IPS-15b (cell line): ENCODE data around the gene CDC6.

Experiments
- H3K27me3 ChIP-seq: one replicate; pipeline ENCODE4 v1.6.1; 2013; ENCODE audit warnings: low read length; ENCODE audit not compliant: control insufficient read depth, insufficient read depth
- H3K36me3 ChIP-seq: one replicate; pipeline ENCODE4 v1.6.1; 2013; ENCODE audit warnings: low read length; ENCODE audit not compliant: control insufficient read depth, insufficient read depth
- H3K4me1 ChIP-seq: one replicate; pipeline ENCODE4 v1.6.1; 2013; ENCODE audit warnings: mild to moderate bottlenecking, low read length; ENCODE audit not compliant: control insufficient read depth, insufficient read depth
- H3K4me3 ChIP-seq: one replicate; pipeline ENCODE4 v1.5.1; 2013; ENCODE audit warnings: low read depth, low read length
- H3K9ac ChIP-seq: one replicate; pipeline ENCODE4 v1.6.1; 2013; ENCODE audit warnings: low read depth, mild to moderate bottlenecking, low read length
- H3K9me3 ChIP-seq: one replicate; pipeline ENCODE4 v1.6.1; 2013; ENCODE audit warnings: mild to moderate bottlenecking, low read length; ENCODE audit not compliant: control insufficient read depth, insufficient read depth

Gene CDC6

GRCh38 chr17:40321961-40322357 is 34.3 kb downstream of the CDC6 start:
- Histone ChIP-seq H3K9ac (no peak overlapping the region), H3K4me3 (no peak overlapping the region), H3K9me3 (no peaks in the 10 kb centered on the region), H3K4me1 (peaks cover 10% of the 10 kb centered on the region), H3K27me3 (peaks cover 26% of the 10 kb centered on the region), H3K36me3 (no peaks in the 10 kb centered on the region)

DNA sequence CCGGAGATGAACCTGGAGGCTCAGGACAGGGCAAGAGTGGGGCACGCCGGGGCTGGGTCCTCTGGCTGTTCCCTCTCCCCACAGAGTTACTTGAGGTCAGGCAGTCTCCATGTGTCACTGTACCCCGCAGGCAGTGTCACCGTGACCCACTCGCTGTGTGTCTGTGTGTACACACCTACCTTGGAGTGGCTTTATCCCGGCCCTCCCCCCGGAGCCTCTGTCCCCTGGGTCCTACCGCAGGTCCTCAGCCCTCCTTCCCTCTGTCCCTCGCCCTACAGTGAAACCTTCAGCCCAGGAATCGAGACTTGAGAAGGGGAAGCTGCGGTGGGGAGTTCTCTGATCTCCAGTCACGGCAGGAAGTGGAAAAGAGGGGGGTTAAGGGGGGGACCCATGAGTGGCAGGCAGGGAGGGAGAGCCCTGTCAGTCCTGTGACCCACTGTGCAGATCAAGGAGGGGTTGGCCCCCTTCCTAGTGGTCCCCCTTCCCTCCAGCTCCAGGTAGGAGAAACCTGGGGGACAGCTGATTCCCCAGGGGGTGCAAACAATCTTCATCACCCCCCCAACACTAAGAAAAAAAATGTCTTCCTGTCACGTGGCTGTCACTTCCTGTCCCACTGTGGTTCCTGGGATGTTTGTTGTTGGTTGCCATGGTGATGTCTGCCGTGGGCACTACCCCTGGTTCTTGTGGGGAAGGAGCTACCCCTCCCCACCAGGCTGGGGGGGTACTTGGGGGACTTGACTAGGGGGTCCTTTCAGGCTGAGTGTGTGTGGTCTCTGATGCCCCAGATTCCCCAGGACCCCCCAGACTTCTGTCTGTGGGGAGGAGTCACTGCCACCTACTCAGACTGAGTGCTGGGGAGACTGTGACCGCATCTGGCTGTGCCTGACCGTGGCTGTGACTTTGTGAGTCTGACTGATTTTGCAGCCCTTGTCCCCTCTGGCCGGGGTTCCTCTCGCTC is 35.0 kb downstream of the CDC6 start:
- Histone ChIP-seq H3K27me3 (peaks cover 22% of the 10 kb centered on the region), H3K9ac (no peak overlapping the region), H3K4me1 (peaks cover 10% of the 10 kb centered on the region), H3K9me3 (no peaks in the 10 kb centered on the region), H3K4me3 (no peak overlapping the region), H3K36me3 (no peaks in the 10 kb centered on the region)

DNA sequence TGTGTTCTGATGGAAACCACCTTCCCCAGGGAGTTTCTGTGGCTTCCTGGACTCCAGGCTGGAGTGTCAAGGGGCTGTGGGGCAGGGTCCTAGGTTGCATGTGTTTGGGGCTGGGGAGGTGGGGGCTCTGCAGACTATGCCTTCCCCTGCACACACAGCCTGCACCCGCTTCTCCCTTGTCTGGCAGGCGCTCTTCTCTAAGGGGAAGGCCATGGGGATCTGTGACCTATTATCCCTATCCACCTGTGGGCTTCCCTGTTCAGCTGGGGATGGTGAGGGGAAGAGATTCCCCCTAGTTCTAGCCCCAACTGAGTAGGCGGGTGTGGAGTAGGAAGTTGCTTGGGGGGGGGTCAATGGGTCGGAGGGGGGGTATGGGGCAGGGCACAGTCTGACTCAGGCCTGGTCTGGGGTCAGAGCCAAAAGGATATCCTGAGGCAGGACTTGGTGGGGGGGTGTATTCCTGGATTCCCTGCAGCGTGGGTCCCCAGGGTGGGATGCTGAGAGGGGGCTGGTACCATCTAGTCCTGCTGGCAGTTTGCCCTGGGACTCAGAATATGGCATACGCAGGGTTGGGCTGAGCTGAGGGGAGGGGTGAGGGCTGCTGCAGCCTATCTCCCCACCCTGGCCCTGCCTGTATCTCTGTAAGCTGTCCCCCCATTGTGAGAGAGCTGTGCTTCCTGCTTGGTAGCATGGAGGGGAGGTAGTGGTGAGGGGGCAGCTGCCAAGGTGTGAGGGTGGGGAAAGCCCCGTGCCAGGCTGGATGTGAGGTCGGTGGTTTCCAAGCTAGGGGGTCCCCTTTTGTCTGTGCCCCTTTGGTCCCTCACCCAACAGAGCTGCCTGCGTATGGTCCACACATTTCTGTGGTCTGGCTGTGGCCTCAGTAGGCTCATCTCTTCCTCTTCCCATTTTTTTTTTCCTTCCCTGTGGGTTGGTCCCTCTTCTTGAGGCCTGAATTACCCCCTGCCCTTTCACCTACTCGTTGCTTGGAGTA is 36.0 kb downstream of the CDC6 start:
- Histone ChIP-seq H3K9ac (no peak overlapping the region), H3K27me3 (peaks cover 20% of the 10 kb centered on the region), H3K9me3 (no peaks in the 10 kb centered on the region), H3K4me3 (no peak overlapping the region), H3K36me3 (no peaks in the 10 kb centered on the region), H3K4me1 (peaks cover 10% of the 10 kb centered on the region)

- peaks cover 10% of the 10 kb centered on the region for H3K4me1 ChIP-seq
- H3K27me3 ChIP-seq = peaks cover 5% of the 10 kb centered on the region
- H3K9ac ChIP-seq = no peak overlapping the region
- H3K36me3 ChIP-seq = no peaks in the 10 kb centered on the region
- H3K9me3 ChIP-seq = no peaks in the 10 kb centered on the region
- no peak overlapping the region for H3K4me3 ChIP-seq
These were observed 37.7 kb downstream of the CDC6 start for GRCh38 chr17:40325156-40326013.

DNA sequence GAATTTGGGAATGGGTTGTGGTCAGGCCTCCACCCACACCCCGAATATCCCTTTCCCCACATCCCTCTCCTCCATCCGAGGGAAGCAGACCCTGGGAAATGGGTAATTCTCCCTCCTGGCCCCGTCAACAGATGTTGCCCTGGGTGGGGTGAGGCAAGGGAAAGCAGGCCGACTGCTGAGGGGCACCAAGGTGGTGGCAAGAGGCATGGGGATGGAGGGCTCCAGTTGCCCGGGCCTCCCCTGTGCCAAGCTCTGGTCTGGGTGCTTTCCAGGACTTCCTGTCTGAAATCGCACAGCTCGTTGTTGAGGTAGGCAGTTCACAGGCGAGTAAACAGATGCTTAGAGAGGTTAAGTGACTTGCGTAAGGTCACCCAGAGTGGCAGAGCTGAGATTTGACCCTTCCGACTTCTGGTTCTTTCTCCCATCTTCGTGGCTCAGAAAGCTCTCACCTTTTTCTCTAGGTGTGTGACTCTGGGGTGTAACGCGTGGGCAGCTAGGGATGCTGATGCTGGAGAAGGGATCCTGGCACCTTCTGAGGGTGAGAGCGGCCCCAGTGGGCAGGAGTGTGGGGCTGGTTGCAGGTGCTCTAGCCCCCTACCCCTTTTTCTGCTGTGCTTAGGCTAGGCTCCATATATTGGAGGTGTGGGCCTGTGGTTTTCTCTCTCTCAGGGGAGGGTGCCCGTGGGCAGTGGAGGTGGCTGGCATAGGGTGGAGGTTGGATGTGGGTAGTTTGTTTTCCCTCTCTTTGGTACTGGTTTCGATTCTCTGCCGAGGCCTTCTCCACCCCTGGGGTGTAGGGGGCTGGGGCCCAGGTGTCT is 38.5 kb downstream of the CDC6 start:
- H3K4me3 ChIP-seq = no peak overlapping the region
- no peaks in the 10 kb centered on the region for H3K9me3 ChIP-seq
- H3K36me3 ChIP-seq = peaks cover 3% of the 10 kb centered on the region
- H3K27me3 ChIP-seq = no peaks in the 10 kb centered on the region
- no peak overlapping the region for H3K9ac ChIP-seq
- peaks cover 7% of the 10 kb centered on the region for H3K4me1 ChIP-seq

- H3K4me1 ChIP-seq = peaks cover 7% of the 10 kb centered on the region
- H3K27me3 ChIP-seq = no peaks in the 10 kb centered on the region
- no peaks in the 10 kb centered on the region for H3K9me3 ChIP-seq
- peaks cover 8% of the 10 kb centered on the region for H3K36me3 ChIP-seq
- no peak overlapping the region for H3K9ac ChIP-seq
- no peak overlapping the region for H3K4me3 ChIP-seq
These were observed 39.1 kb downstream of the CDC6 start for GRCh38 chr17:40326832-40327199.

GRCh38 chr17:40327244-40327729 is 39.6 kb downstream of the CDC6 start:
- Histone ChIP-seq H3K4me3 (no peak overlapping the region), H3K4me1 (peaks cover 7% of the 10 kb centered on the region), H3K9me3 (no peaks in the 10 kb centered on the region), H3K36me3 (peaks cover 8% of the 10 kb centered on the region), H3K9ac (no peak overlapping the region), H3K27me3 (no peaks in the 10 kb centered on the region)

GRCh38 chr17:40327735-40328385 is 40.2 kb downstream of the CDC6 start:
- no peak overlapping the region for H3K4me3 ChIP-seq
- H3K9me3 ChIP-seq = no peaks in the 10 kb centered on the region
- H3K9ac ChIP-seq = no peak overlapping the region
- no peaks in the 10 kb centered on the region for H3K27me3 ChIP-seq
- H3K36me3 ChIP-seq = peaks cover 8% of the 10 kb centered on the region
- H3K4me1 ChIP-seq = peaks cover 4% of the 10 kb centered on the region

DNA sequence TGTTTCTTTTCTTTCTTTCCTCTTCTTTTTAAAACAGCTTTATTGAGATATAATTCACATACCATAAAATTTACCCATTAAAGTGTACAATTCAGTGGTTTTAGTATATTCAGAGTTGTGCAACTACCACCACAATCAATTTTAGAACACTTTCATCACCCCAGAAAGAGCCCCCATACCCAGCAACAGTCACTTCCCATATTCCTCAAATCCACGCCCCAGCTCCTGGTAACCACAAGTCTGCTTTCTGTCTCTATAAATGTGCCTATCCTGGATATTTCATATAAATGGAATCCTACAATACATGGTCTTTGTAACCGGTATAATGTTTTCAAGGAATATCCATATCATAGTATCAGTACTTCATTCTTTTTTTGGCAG is 40.7 kb downstream of the CDC6 start:
- no peak overlapping the region for H3K9ac ChIP-seq
- H3K4me1 ChIP-seq = peaks cover 3% of the 10 kb centered on the region
- H3K9me3 ChIP-seq = no peaks in the 10 kb centered on the region
- H3K4me3 ChIP-seq = no peak overlapping the region
- peaks cover 8% of the 10 kb centered on the region for H3K36me3 ChIP-seq
- no peaks in the 10 kb centered on the region for H3K27me3 ChIP-seq
